ENCODE measurements around the gene CLUH. TPM values are rescaled to one million over a fixed set of nuclear protein-coding genes. Genes with fewer than 3 reads are reported as not detected.

CLUH gene
- 176 TPM for total RNA-seq

GRCh38 chr17:2711608-2712299, at the start of gene CLUH:
Gene CLUH, minus strand, starts transcription at chr17:2711764. Its CDS starts 103 bp downstream, at chr17:2711661.
- peak; percentile 97 for DNase-seq (ENCODE audit: low spot score)

GRCh38 chr17:2758870-2759269, 47.3 kb upstream of the CLUH start:
- DNase-seq (ENCODE audit: low spot score) = no peak

GRCh38 chr17:2755891-2756724, 44.5 kb upstream of the CLUH start:
- DNase-seq (ENCODE audit: low spot score) = no peak

GRCh38 chr17:2751491-2751890, 39.9 kb upstream of the CLUH start:
- no peak for DNase-seq (ENCODE audit: low spot score)

GRCh38 chr17:2750721-2751120, 39.2 kb upstream of the CLUH start:
- DNase-seq (ENCODE audit: low spot score) = no peak

- DNase-seq (ENCODE audit: low spot score) = peak; percentile 71
Observed at GRCh38 chr17:2749784-2750181, 38.2 kb upstream of the CLUH start.

GRCh38 chr17:2749058-2749783, 37.7 kb upstream of the CLUH start, which contains the start of gene CCDC92B:
Gene CCDC92B, minus strand, starts transcription at chr17:2749652. Its CDS starts 14,507 bp downstream, at chr17:2735145.
- no peak for DNase-seq (ENCODE audit: low spot score)

- no peak for DNase-seq (ENCODE audit: low spot score)
Observed at GRCh38 chr17:2745317-2746037, 33.9 kb upstream of the CLUH start.

GRCh38 chr17:2737693-2738092, 26.1 kb upstream of the CLUH start:
- DNase-seq (ENCODE audit: low spot score) = no peak

- DNase-seq (ENCODE audit: low spot score) = no peak
Observed at GRCh38 chr17:2736956-2737355, 25.4 kb upstream of the CLUH start.

- DNase-seq (ENCODE audit: low spot score) = no peak
Observed at GRCh38 chr17:2735896-2736295, 24.3 kb upstream of the CLUH start.

- DNase-seq (ENCODE audit: low spot score) = no peak
Observed at GRCh38 chr17:2734939-2735338, 23.4 kb upstream of the CLUH start.

GRCh38 chr17:2731807-2732206, 20.2 kb upstream of the CLUH start:
- DNase-seq (ENCODE audit: low spot score) = no peak

- no peak for DNase-seq (ENCODE audit: low spot score)
Observed at GRCh38 chr17:2730764-2731353, 19.3 kb upstream of the CLUH start.

GRCh38 chr17:2724784-2725164, 13.2 kb upstream of the CLUH start:
- DNase-seq (ENCODE audit: low spot score) = no peak

- no peak for DNase-seq (ENCODE audit: low spot score)
Observed at GRCh38 chr17:2723997-2724783, 12.6 kb upstream of the CLUH start.

- DNase-seq (ENCODE audit: low spot score) = no peak
Observed at GRCh38 chr17:2723505-2723996, 12.0 kb upstream of the CLUH start.

- DNase-seq (ENCODE audit: low spot score) = no peak
Observed at GRCh38 chr17:2722611-2723010, 11.0 kb upstream of the CLUH start.

GRCh38 chr17:2721603-2722002, 10.0 kb upstream of the CLUH start:
- no peak for DNase-seq (ENCODE audit: low spot score)

GRCh38 chr17:2719861-2720260, 8.3 kb upstream of the CLUH start:
- DNase-seq (ENCODE audit: low spot score) = no peak

Measured in ureter (tissue), 1 donor.